Tibial nerve (tissue), 4 donors: ENCODE results near the gene HOXC4.

ENCODE experiments used
- CTCF ChIP-seq, 5 experiments: fragments of 200-600 bp in 3 of 5; fragments of 450-650 bp in 2 of 5; sonication (generic) in 3 of 5; IDR thresholded peaks; one replicate each; pipeline ENCODE4 v1.5.1; 2016 to 2019; ENCODE audit warnings: antibody characterized with exemption in 5 of 5, mild to moderate bottlenecking in 3 of 5, moderate library complexity in 2 of 5
- EP300 ChIP-seq, 2 donors: sonication (generic); formaldehyde crosslinking; IDR thresholded peaks; one replicate each; pipeline ENCODE4 v1.6.1; 2017; ENCODE audit warnings: antibody characterized with exemption in 2 of 2, mild to moderate bottlenecking in 1 of 2

GRCh38 chr12:54044425-54045103 is 9.1 kb upstream of the HOXC4 start:
- TF ChIP-seq CTCF (IDR thresholded peaks at IDR 0.05) (no peak), EP300 (IDR thresholded peaks at IDR 0.05) (no peak)
